HepG2 (cell line): Measurements from ENCODE around the gene DSCAML1. TPM values are rescaled to one million over a fixed set of nuclear protein-coding genes. Genes with fewer than 3 reads are reported as not detected.
"Not testable (repeated sequence)": the region's sequence is repeated elsewhere in the genome, so short reads cannot be mapped to it uniquely, and the experiment has no call there.

ENCODE experiments used
- ATAC-seq: fragments of 200-7000 bp; cut with Tn5 transposase; 3 replicates; pipeline ENCODE4 v1.9.1; 2020; ENCODE audit warnings: mild to moderate bottlenecking, moderate library complexity
- BruUV-seq: library from RNA; stranded (reverse); fragments of 400-500 nt; replicated peaks from 2 replicates; lab custom pipeline; 2021; lab: Mats Ljungman, UMichigan
- CTCF ChIA-PET: fragments of 300-600 bp; formaldehyde crosslinking; extraction: SDS; loops from one replicate; lab custom pipeline; 2021; ENCODE audit warnings: low total read pairs, inconsistent platforms, low intra/inter-chr PET ratio; lab: Yijun Ruan, JAX
- POLR2A ChIA-PET: fragments of 350-600 bp; sonication (Branson Sonifier 250); formaldehyde crosslinking; loops from one replicate; lab custom pipeline; 2020; ENCODE audit warnings: antibody characterized with exemption, inconsistent platforms; lab: Yijun Ruan, JAX
- DNase-seq: peaks from one replicate; pipeline ENCODE4 v3.0.0-alpha.2; 2015; ENCODE audit warnings: low spot score
- FAIRE-seq: peaks from 3 replicates; lab custom pipeline; 2011; peaks lifted over from hg19 to GRCh38; lab: Jason Lieb, UNC
- H2AFZ ChIP-seq: one replicate; pipeline ENCODE4 v1.6.1; 2011; ENCODE audit warnings: low read length, inconsistent platforms
- H3K27ac ChIP-seq: fragments of 300-600 bp; 3 replicates; pipeline ENCODE4 v1.8.0; 2011; ENCODE audit warnings: mixed run types, mild to moderate bottlenecking, mixed read lengths, low read length, inconsistent platforms; ENCODE audit not compliant: insufficient read depth; ENCODE audit errors: extremely low read length
- H3K27me3 ChIP-seq, 2 experiments: fragments of 200-600 bp in 1 of 2; 2 replicates in 1 of 2; 3 replicates in 1 of 2; pipeline versions ENCODE4 v1.6.0 to v1.8.0; 2011; ENCODE audit warnings: low read length in 2 of 2, mild to moderate bottlenecking in 2 of 2, moderate library complexity in 2 of 2, inconsistent platforms in 1 of 2; ENCODE audit not compliant: insufficient read depth in 2 of 2, control insufficient read depth in 1 of 2
- H3K36me3 ChIP-seq, 2 experiments: fragments of 200-600 bp in 1 of 2; replicated peaks in 1 of 2; 2 replicates in 1 of 2; 3 replicates in 1 of 2; pipeline versions ENCODE4 v1.5.1 to v1.8.0; 2011; ENCODE audit warnings: low read length in 2 of 2, inconsistent platforms in 1 of 2; ENCODE audit not compliant: insufficient read depth in 2 of 2, control insufficient read depth in 1 of 2
- H3K4me1 ChIP-seq: 2 replicates; pipeline ENCODE4 v1.5.1; 2012; ENCODE audit warnings: low read length, inconsistent platforms; ENCODE audit not compliant: insufficient read depth
- H3K4me2 ChIP-seq: 2 replicates; pipeline ENCODE4 v1.6.0; 2011; ENCODE audit warnings: low read depth, low read length, inconsistent platforms
- H3K4me3 ChIP-seq, 3 experiments: fragments of 200-600 bp in 1 of 3; sonication (generic), shearing (Covaris generic) in 1 of 3; replicated peaks in 1 of 3; 2 replicates each; pipeline ENCODE4 v1.5.1; 2011 to 2016; ENCODE audit warnings: low read length in 3 of 3, inconsistent platforms in 2 of 3, low read depth in 2 of 3, mild to moderate bottlenecking in 2 of 3, control low read depth in 1 of 3, mixed read lengths in 1 of 3; ENCODE audit not compliant: insufficient read depth in 1 of 3
- H3K79me2 ChIP-seq: one replicate; pipeline ENCODE4 v1.6.1; 2011; ENCODE audit warnings: low read length, inconsistent platforms; ENCODE audit not compliant: insufficient read depth
- H3K9ac ChIP-seq: 2 replicates; pipeline ENCODE4 v1.6.0; 2011; ENCODE audit warnings: mild to moderate bottlenecking, low read depth, low read length, inconsistent platforms; ENCODE audit not compliant: insufficient read depth
- H3K9me3 ChIP-seq: 2 replicates; pipeline ENCODE4 v1.5.1; 2012; ENCODE audit warnings: mild to moderate bottlenecking, low read length
- H4K20me1 ChIP-seq: 2 replicates; pipeline ENCODE4 v1.6.0; 2011; ENCODE audit warnings: inconsistent platforms, mild to moderate bottlenecking, low read length, moderate library complexity; ENCODE audit not compliant: insufficient read depth
- AGO2 ChIP-seq: fragments of 200-400 bp; formaldehyde crosslinking; optimal IDR thresholded peaks from 2 replicates; pipeline ENCODE3; 2017; ENCODE audit warnings: mild to moderate bottlenecking, low read depth, low read length, moderate library complexity
- FOXK2 ChIP-seq: fragments of 450-650 bp; IDR thresholded peaks from 2 replicates; pipeline ENCODE4 v1.6.1; 2016
- HNRNPLL ChIP-seq: fragments of 200-400 bp; formaldehyde crosslinking; IDR thresholded peaks from 2 replicates; pipeline ENCODE4 v1.6.1; 2017; ENCODE audit warnings: mild to moderate bottlenecking, low read depth, low read length; ENCODE audit not compliant: poor library complexity, severe bottlenecking
- NBN ChIP-seq: fragments of 450-650 bp; conservative IDR thresholded peaks from 2 replicates; pipeline ENCODE4 v1.6.1; 2017
- RAD21 ChIP-seq: fragments of 450-650 bp; formaldehyde crosslinking; IDR thresholded peaks from 2 replicates; pipeline ENCODE4 v1.5.0; 2020; ENCODE audit warnings: mild to moderate bottlenecking
- SMC3 ChIP-seq: IDR thresholded peaks from 2 replicates; pipeline ENCODE4 v1.6.1; 2011; ENCODE audit warnings: low read length, improper control_type of control experiment
- SP2 ChIP-seq: sonication (generic); formaldehyde crosslinking; IDR thresholded peaks from 2 replicates; pipeline ENCODE4 v1.5.1; 2020; ENCODE audit warnings: mild to moderate bottlenecking, missing genetic modification reagents
- STAG1 ChIP-seq: sonication (generic); formaldehyde crosslinking; IDR thresholded peaks from 2 replicates; pipeline ENCODE4 v1.4.0; 2020; ENCODE audit warnings: missing genetic modification reagents
- XRCC5 ChIP-seq: fragments of 200-400 bp; formaldehyde crosslinking; optimal IDR thresholded peaks from 2 replicates; pipeline ENCODE3; 2017; ENCODE audit warnings: mild to moderate bottlenecking, low read length
- ZBTB7B ChIP-seq: sonication (generic); formaldehyde crosslinking; IDR thresholded peaks from 2 replicates; pipeline ENCODE4 v1.4.0; 2020; ENCODE audit warnings: missing genetic modification reagents
- ZNF282 ChIP-seq: fragments of 450-650 bp; IDR thresholded peaks from 2 replicates; pipeline ENCODE4 v1.6.1; 2018; ENCODE audit not compliant: partially characterized antibody
- ZNF33B ChIP-seq: sonication (generic); formaldehyde crosslinking; IDR thresholded peaks from 2 replicates; pipeline ENCODE4 v1.5.1; 2020; ENCODE audit warnings: mild to moderate bottlenecking, missing genetic modification reagents
- WGBS: methylation state at CpG from one replicate; pipeline ENCODE4 v1.1.6; 2017; ENCODE audit warnings: low lambda C conversion rate; 5-methylcytosine and 5-hydroxymethylcytosine counted together
- in situ Hi-C: cut with HindIII; loops from 2 replicates; pipeline ENCODE4 v1.10.0; 2017; ENCODE audit warnings: low pct_unique_long_range_greater_than_20kb; ENCODE audit not compliant: extremely low pct_ligation_motif_present
- intact Hi-C: fragments of 100-400 bp; cut with micrococcal nuclease; formaldehyde crosslinking; loops from one replicate; pipeline ENCODE4 v1.10.0; 2022; ENCODE audit not compliant: unreplicated experiment
- polyA plus RNA-seq, 8 experiments: library from polyadenylated mRNA; depleted of rRNA in 3 of 8; stranded (reverse) in 7 of 8; unstranded in 1 of 8; fragments of >200 nt; fragmentation: Illumina TruSeq in 4 of 8; extraction: Trizol in 4 of 8; gene quantifications; 2 replicates each; pipeline versions ENCODE4 v1.2.1 to v1.2.3, GENCODE V29; 2011 to 2016; ENCODE audit warnings: low read depth in 4 of 8, missing spikeins in 1 of 8, mixed read lengths in 1 of 8; ENCODE audit not compliant: insufficient read depth in 1 of 8
- total RNA-seq, 5 experiments: library from RNA; depleted of rRNA; stranded (reverse); fragments of >200 nt; fragmentation: Illumina TruSeq; extraction: Trizol; gene quantifications; 2 replicates each; pipeline ENCODE4 v1.2.3, GENCODE V29; 2016; ENCODE audit warnings: low read depth in 1 of 5
- TF ChIP-seq, protein P1 (sequence below): fragments of 450-650 bp; IDR thresholded peaks from 2 replicates; pipeline ENCODE4 v1.6.1; 2017
- TF ChIP-seq, protein P2 (sequence below): sonication (generic); formaldehyde crosslinking; IDR thresholded peaks from 2 replicates; pipeline ENCODE4 v1.5.0; 2020; ENCODE audit warnings: mild to moderate bottlenecking, missing genetic modification reagents, moderate library complexity

DSCAML1 gene
- total and polyA plus RNA-seq, 2 of the 13 experiments (the other 11 are each of a cell fraction or from before 2014, with no cell fraction given): 0.29 to 0.40 TPM

DNA sequence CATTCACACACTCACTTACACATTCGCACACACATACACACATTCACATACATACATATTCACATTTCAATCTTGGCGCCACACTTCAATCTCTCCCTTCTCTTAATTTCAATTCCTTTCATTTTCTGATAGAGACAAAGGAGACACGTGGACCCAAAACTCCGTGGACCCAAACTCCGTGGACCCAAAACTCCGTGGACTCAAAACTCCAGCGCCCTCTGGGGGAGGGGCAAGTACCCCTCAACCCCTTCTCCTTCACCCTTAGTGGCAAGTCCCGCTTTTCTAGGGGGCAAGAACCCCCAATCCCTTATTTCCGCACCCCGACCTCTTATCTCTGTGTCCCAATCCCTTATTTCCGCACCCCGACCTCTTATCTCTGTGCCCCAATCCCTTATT is 13.0 kb upstream of the DSCAML1 start:
- DNase-seq, POLR2A ChIA-PET, H3K27me3 ChIP-seq, intact Hi-C loops, H3K4me3 ChIP-seq, H3K9ac ChIP-seq, H3K4me2 ChIP-seq, H3K79me2 ChIP-seq, H3K27ac ChIP-seq, in situ Hi-C loops, H4K20me1 ChIP-seq, H2AFZ ChIP-seq, ATAC-seq, BruUV-seq, H3K9me3 ChIP-seq, H3K36me3 ChIP-seq, FAIRE-seq: not testable (repeated sequence)
- CTCF ChIA-PET: interaction anchor here (2.1 to 3.8 kb wide), 3 partner anchors 8 to 367 kb away, joined by 6 to 42 read pairs (median 21); no protein-coding TSS in a partner anchor
- H3K4me1 ChIP-seq: peaks cover 11% of the 10 kb centered on the region
- 61% methylated on average over 12 of the region's 12 CpGs for WGBS

DNA sequence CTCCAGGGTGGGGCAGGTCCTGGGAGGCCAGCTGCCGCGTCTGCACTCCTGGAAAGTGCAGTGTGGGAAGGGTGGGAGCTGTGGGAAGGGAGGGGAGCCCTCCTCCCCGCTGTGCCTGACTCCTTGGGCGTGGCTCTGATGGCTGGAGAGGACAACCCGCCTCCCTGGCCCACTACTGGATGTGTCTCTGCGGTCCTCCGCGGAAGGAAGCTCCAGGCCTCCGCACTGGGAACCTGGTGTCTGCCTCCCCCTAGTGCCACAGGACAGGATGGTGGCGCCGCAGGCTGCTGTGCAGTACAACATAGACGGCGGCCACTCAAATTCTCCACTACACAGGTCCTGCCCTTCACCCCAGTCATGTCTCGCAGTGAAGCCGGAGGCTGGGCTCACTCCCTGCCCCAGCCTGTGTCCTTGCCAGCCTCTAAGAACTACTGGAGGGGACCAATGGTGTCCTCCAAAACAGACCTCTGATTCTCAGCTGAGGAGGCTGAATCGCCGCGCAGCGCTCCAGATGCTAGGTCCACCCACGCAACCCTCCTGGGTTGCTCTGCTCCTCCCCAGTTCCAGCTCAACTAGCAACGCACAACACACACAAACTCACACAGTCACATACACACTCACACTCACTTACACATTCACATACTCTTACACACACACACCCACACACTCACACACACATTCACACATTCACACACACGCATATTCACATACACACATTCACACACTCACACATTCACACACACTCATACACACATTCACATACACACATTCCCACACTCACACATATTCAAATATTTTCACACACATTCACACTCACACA is 12.4 kb upstream of the DSCAML1 start:
- peaks cover 5% of the 10 kb centered on the region for H3K4me1 ChIP-seq
- 72% methylated on average over 7 of the region's 22 CpGs for WGBS
- no peak overlapping the region for H3K9ac ChIP-seq
- no peaks in the 10 kb centered on the region for H3K9me3 ChIP-seq
- no peak overlapping the region for H3K4me3 ChIP-seq
- H3K27me3 ChIP-seq: no peaks in the 10 kb centered on the region; a peak in 2 of 5 replicates
- H3K4me2 ChIP-seq: no peak overlapping the region
- no peak overlapping the region for H3K27ac ChIP-seq
- no peaks in the 10 kb centered on the region for H3K79me2 ChIP-seq
- H4K20me1 ChIP-seq: no peaks in the 10 kb centered on the region
- FAIRE-seq: no peak
- DNase-seq: no peak
- ChIA-PET CTCF (interaction anchor here (2.1 to 3.8 kb wide), 3 partner anchors 8 to 366 kb away, joined by 6 to 42 read pairs (median 21); no protein-coding TSS in a partner anchor), POLR2A (no interaction called here)
- no peaks in the 10 kb centered on the region for H3K36me3 ChIP-seq
- no peak overlapping the region for H2AFZ ChIP-seq
- no TSS peak for BruUV-seq
- in situ Hi-C loops: loop anchor here (5.0 kb wide), 1 partner anchor 367 kb away; no protein-coding TSS in a partner anchor
- intact Hi-C loops: loop anchor here (1.0 kb wide), 1 partner anchor 383 kb away; no protein-coding TSS in a partner anchor
- peak; percentile 99 for ATAC-seq
- TF ChIP-seq ZNF33B (no peak), ZNF282 (peak; percentile 73), HNRNPLL (peak; percentile 27), NBN (peak; percentile 82; the same call in 1 of the 2 replicates), STAG1 (peak; percentile 83), XRCC5 (peak; percentile 35), FOXK2 (0 out of 2 replicates have a peak, but pooled peaks have one; percentile 13), ZBTB7B (no peak), SP2 (no peak), SMC3 (0 out of 2 replicates have a peak, but pooled peaks have one; percentile 26), AGO2 (peak; percentile 39), RAD21 (peak; percentile 56)
- TF ChIP-seq, protein P1, sequence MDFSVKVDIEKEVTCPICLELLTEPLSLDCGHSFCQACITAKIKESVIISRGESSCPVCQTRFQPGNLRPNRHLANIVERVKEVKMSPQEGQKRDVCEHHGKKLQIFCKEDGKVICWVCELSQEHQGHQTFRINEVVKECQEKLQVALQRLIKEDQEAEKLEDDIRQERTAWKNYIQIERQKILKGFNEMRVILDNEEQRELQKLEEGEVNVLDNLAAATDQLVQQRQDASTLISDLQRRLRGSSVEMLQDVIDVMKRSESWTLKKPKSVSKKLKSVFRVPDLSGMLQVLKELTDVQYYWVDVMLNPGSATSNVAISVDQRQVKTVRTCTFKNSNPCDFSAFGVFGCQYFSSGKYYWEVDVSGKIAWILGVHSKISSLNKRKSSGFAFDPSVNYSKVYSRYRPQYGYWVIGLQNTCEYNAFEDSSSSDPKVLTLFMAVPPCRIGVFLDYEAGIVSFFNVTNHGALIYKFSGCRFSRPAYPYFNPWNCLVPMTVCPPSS: peak; percentile 82; the same call in 1 of the 2 replicates
- TF ChIP-seq, protein P2, sequence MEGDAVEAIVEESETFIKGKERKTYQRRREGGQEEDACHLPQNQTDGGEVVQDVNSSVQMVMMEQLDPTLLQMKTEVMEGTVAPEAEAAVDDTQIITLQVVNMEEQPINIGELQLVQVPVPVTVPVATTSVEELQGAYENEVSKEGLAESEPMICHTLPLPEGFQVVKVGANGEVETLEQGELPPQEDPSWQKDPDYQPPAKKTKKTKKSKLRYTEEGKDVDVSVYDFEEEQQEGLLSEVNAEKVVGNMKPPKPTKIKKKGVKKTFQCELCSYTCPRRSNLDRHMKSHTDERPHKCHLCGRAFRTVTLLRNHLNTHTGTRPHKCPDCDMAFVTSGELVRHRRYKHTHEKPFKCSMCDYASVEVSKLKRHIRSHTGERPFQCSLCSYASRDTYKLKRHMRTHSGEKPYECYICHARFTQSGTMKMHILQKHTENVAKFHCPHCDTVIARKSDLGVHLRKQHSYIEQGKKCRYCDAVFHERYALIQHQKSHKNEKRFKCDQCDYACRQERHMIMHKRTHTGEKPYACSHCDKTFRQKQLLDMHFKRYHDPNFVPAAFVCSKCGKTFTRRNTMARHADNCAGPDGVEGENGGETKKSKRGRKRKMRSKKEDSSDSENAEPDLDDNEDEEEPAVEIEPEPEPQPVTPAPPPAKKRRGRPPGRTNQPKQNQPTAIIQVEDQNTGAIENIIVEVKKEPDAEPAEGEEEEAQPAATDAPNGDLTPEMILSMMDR (CRISPR knock-in tag): peak; percentile 88
